Omental fat pad (tissue), 4 donors: ENCODE data around the gene GLIS2. TPM values are rescaled to one million over a fixed set of nuclear protein-coding genes. Genes with fewer than 3 reads are reported as not detected.

Experiments used
- ATAC-seq: fragments of 150-250 bp; one replicate; pipeline ENCODE4 v1.9.1; 2016; ENCODE audit warnings: mild to moderate bottlenecking, moderate library complexity; ENCODE audit not compliant: low FRiP score
- DNase-seq: peaks from one replicate; pipeline ENCODE4 v3.0.0-alpha.2; 2019; ENCODE audit warnings: low spot score
- total RNA-seq, 4 donors: library from RNA; depleted of rRNA; stranded (reverse); fragments of >200 nt; gene quantifications; one replicate each; pipeline ENCODE4 v1.1.0, GENCODE V29; 2016
- TF ChIP-seq, protein P1 (sequence below), 3 donors: fragments of 450-650 bp; IDR thresholded peaks; one replicate each; pipeline ENCODE4 v1.5.1; 2016 to 2017; ENCODE audit warnings: antibody characterized with exemption in 3 of 3, mild to moderate bottlenecking in 3 of 3, moderate library complexity in 2 of 3

GLIS2 gene
- total RNA-seq, 4 donors from 2014 or later, result 1.9 to 4.9 (median 3.0) TPM

DNA sequence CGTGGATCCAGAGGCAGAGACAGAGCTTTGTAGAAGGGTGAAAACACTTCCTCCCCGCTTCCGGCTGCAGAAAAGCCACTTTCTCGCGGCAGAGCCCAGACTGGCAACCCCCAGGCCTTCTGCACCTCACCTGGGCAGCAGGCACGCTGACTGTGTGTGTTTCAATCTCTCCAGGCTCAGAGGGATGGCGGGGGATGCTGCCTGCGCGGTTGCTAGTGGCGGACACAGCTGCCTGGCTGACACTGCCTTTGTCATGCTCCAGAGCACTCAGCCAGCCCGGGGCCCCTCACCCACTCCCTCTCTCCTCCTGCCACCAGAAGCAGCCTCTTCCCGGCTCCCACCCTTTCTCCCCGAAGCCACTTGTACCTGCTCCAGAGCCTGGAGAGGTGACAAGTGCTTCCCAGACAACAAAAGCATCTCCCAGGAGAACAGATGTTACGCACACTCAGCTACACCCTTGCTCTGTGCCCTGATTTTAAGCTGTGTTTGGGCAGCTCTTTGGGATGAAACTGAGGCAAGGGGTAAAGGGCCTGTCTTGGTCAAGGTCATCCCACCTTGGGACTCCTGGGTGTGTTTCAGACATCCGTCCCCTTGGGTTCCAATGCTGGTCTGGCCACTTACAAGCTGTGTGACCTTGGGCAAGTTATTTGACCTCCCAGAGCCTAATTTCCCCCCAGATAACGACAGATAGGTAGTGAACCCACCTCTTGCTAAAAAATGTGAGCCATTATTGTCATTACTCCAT, 9.2 kb upstream of the GLIS2 start:
- no peak for ATAC-seq
- DNase-seq, result no peak
- TF ChIP-seq, protein P1, sequence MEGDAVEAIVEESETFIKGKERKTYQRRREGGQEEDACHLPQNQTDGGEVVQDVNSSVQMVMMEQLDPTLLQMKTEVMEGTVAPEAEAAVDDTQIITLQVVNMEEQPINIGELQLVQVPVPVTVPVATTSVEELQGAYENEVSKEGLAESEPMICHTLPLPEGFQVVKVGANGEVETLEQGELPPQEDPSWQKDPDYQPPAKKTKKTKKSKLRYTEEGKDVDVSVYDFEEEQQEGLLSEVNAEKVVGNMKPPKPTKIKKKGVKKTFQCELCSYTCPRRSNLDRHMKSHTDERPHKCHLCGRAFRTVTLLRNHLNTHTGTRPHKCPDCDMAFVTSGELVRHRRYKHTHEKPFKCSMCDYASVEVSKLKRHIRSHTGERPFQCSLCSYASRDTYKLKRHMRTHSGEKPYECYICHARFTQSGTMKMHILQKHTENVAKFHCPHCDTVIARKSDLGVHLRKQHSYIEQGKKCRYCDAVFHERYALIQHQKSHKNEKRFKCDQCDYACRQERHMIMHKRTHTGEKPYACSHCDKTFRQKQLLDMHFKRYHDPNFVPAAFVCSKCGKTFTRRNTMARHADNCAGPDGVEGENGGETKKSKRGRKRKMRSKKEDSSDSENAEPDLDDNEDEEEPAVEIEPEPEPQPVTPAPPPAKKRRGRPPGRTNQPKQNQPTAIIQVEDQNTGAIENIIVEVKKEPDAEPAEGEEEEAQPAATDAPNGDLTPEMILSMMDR (IDR thresholded peaks at IDR 0.05), result no peak

DNA sequence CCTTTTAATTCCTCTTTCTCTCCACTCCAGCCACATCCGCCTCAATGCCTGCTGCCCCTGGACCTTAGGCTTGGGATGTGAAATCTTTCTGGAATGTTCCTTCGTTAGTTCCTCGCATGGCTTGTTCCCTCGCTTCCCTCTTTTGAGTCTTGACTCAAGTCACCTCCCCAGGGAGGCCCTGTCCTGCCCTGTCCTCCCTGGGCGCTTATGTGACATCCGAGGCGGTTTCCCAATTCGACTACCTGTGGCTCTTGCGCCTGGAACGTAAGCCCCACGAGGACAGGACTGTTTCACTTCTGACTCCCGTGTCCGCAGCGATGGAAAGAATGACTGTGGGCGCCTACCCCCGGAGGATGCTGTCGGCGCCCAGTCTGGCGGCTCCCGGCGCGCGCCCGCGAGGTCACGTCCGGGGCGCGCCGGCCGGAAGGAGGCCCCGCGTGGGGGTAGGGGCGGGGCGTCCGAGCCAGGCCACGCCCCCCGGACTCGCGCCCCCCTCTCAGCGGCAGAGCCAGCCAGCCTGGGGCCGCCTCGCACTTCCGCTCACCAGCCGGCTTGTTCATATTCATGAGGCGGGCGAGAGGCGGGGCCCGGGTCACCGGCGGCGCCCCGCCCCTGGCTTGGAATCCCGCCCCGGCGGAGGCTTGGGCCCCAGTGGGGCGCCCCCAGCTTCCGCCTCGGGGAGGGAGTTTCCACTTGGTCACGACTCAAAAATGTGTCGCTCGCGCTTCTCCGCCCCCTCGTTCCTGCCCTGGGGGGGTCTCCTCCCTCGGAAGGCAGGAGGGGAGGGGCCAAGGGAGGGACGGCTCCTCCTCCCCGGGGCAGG, 8.4 kb upstream of the GLIS2 start:
- TF ChIP-seq, protein P1 (IDR thresholded peaks at IDR 0.05), result no peak
- ATAC-seq (peak; percentile 94), DNase-seq (peak; percentile 90)

GRCh38 chr16:4309102-4309832, 6.6 kb upstream of the GLIS2 start:
- ATAC-seq (no peak), DNase-seq (no peak)

GRCh38 chr16:4309833-4310266, 6.0 kb upstream of the GLIS2 start:
- DNase-seq (no peak), ATAC-seq (peak; percentile 21)
- TF ChIP-seq, protein P1 (IDR thresholded peaks at IDR 0.05), result no peak

More at GRCh38 chr16:4309102-4309832, 6.6 kb upstream of the GLIS2 start:
- TF ChIP-seq, protein P1 (IDR thresholded peaks at IDR 0.05), result no peak

- DNase-seq (no peak), ATAC-seq (no peak)
- TF ChIP-seq, protein P1 (IDR thresholded peaks at IDR 0.05), result no peak
Observed at GRCh38 chr16:4313563-4314531, 2.0 kb upstream of the GLIS2 start.
